Measurements from ENCODE around the gene KCNMA1. TPM values are rescaled to one million over a fixed set of nuclear protein-coding genes. Genes with fewer than 3 reads are reported as not detected.

KCNMA1 gene
- polyA plus RNA-seq, 1 of the 3 experiments (the other 2 are of a cell fraction) = 107 TPM

DNA sequence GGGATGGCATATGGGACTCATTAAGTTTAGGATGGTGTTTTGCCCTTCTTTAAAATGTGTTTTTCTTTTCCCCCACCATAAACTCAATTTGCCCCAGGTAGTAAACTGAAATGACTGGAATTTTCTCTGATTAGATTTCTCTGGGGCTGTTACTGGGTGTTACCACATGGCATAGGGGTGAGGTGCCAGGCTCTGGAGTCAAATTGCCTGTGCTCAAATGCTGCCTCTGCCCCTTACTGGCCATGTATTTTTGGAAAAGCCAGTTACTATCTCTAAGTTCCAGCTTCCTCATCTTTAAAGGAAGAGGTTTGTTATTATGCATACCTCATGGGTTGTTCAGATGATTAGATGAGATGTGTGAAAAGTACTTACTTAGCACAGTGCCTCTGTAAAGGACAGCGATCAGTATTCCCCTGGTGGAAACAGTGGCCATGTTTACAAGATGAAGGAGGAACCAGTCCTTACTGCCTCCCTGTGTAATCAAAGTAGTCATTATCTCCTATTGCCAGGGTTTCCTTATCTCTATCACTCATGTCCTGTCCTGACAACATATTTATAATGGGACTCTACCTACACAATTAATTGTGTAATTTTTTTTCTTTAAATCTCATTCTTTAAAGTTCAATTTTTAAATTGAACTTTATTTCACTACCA is 352.0 kb downstream of the KCNMA1 start (continued):
- TF ChIP-seq, protein P1, sequence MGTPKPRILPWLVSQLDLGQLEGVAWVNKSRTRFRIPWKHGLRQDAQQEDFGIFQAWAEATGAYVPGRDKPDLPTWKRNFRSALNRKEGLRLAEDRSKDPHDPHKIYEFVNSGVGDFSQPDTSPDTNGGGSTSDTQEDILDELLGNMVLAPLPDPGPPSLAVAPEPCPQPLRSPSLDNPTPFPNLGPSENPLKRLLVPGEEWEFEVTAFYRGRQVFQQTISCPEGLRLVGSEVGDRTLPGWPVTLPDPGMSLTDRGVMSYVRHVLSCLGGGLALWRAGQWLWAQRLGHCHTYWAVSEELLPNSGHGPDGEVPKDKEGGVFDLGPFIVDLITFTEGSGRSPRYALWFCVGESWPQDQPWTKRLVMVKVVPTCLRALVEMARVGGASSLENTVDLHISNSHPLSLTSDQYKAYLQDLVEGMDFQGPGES (IDR thresholded peaks at IDR 0.05; ENCODE audit: low read depth, low read length) = no peak

DNA sequence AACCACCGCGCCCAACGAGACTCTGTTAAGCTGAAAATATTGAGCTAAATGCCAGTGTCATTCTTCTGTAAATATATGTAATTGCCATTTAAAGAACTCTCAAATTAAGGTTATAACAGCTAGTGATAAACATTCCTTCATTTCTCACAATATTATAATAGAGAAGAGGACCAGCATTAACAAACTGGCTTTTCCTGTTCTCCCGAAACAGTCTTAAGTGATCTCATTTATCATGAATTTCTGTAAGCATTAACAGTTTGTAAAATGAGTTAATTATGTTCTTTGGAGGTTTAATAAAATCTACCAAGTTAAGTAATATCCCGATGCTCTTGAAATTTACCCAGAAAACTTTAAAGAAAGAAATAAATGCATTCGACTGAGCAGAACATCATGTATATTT is 352.8 kb downstream of the KCNMA1 start:
- H3K4me1 ChIP-seq (ENCODE audit: control insufficient read depth in 1 of 2, insufficient read depth in 2 of 2, low read depth in 1 of 2, low read length in 1 of 2) = peaks cover 16 to 20% of the 10 kb centered on the region in 2 experiments; a peak in 3 of 4 replicates
- no peak overlapping the region for H2AFZ ChIP-seq (ENCODE audit: low read depth)
- TF ChIP-seq ELF1 (IDR thresholded peaks at IDR 0.05) (no peak), SIN3A (IDR thresholded peaks at IDR 0.05; ENCODE audit: borderline replicate concordance, low read depth, low read length) (no peak), GABPA (IDR thresholded peaks at IDR 0.05; ENCODE audit: low read depth) (no peak), CHD2 (IDR thresholded peaks at IDR 0.05; ENCODE audit: low read length, partially characterized antibody) (no peak), SMC3 (IDR thresholded peaks at IDR 0.05; ENCODE audit: low read depth, low read length) (no peak), TCF12 (IDR thresholded peaks at IDR 0.05) (no peak)
- TF ChIP-seq, protein P2, sequence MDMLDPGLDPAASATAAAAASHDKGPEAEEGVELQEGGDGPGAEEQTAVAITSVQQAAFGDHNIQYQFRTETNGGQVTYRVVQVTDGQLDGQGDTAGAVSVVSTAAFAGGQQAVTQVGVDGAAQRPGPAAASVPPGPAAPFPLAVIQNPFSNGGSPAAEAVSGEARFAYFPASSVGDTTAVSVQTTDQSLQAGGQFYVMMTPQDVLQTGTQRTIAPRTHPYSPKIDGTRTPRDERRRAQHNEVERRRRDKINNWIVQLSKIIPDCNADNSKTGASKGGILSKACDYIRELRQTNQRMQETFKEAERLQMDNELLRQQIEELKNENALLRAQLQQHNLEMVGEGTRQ (IDR thresholded peaks at IDR 0.05; ENCODE audit: borderline replicate concordance, low read depth, low read length) = no peak
- H3K9me3 ChIP-seq = no peaks in the 10 kb centered on the region
- POLR2A ChIA-PET = no interaction called here
- H4K20me1 ChIP-seq (ENCODE audit: insufficient read depth) = no peaks in the 10 kb centered on the region
- 0 out of 2 replicates have a peak, but pooled peaks cover 5% of the 10 kb centered on the region for H3K79me2 ChIP-seq (ENCODE audit: insufficient read depth)
- H3K27ac ChIP-seq (ENCODE audit: low read depth in 2 of 2, low read length in 1 of 2) = no peak overlapping the region
- H3K4me2 ChIP-seq = no peak overlapping the region
- H3K27me3 ChIP-seq (ENCODE audit: insufficient read depth) = no peaks in the 10 kb centered on the region
- CTCF ChIA-PET = interaction anchor here (1.8 kb wide), 1 partner anchor 19 kb away, joined by 5 read pairs; no protein-coding TSS in a partner anchor
- no peak overlapping the region for H3K9ac ChIP-seq
- 96% methylated on average over 6 of the region's 6 CpGs for WGBS (ENCODE audit: low lambda C conversion rate)
- H3K4me3 ChIP-seq (ENCODE audit: low read depth in 2 of 2, low read length in 1 of 2) = no peak overlapping the region
- no peak for DNase-seq
- peaks cover 2 to 3% of the 10 kb centered on the region in 2 experiments for H3K36me3 ChIP-seq (replicated peaks in 1 of 2; ENCODE audit: control insufficient read depth in 1 of 2, insufficient read depth in 2 of 2, low read length in 1 of 2)
- no peaks in the 10 kb centered on the region for H3K9me2 ChIP-seq
- peaks cover 6% of the 10 kb centered on the region for H3F3A ChIP-seq (replicated peaks; ENCODE audit: insufficient read depth)

- H3K4me2 ChIP-seq = no peak overlapping the region
- 64% methylated on average over 3 of the region's 3 CpGs for WGBS (ENCODE audit: low lambda C conversion rate)
- no peaks in the 10 kb centered on the region; the same call in 1 of the 2 replicates for H3K79me2 ChIP-seq (ENCODE audit: insufficient read depth)
- peaks cover 5% of the 10 kb centered on the region for H3F3A ChIP-seq (replicated peaks; ENCODE audit: insufficient read depth)
- no peak for DNase-seq
- no peaks in the 10 kb centered on the region for H3K9me2 ChIP-seq
- H3K4me1 ChIP-seq (ENCODE audit: control insufficient read depth in 1 of 2, insufficient read depth in 2 of 2, low read depth in 1 of 2, low read length in 1 of 2) = peaks cover 8 to 12% of the 10 kb centered on the region in 2 experiments; a peak in 3 of 4 replicates
- ChIA-PET CTCF (interaction anchor here (1.3 kb wide), 1 partner anchor 27 kb away, joined by 3 read pairs; no protein-coding TSS in a partner anchor), POLR2A (no interaction called here)
- H3K36me3 ChIP-seq (replicated peaks in 1 of 2; ENCODE audit: control insufficient read depth in 1 of 2, insufficient read depth in 2 of 2, low read length in 1 of 2) = peaks cover 2 to 5% of the 10 kb centered on the region in 2 experiments
- no peaks in the 10 kb centered on the region for H4K20me1 ChIP-seq (ENCODE audit: insufficient read depth)
- no peak overlapping the region for H2AFZ ChIP-seq (ENCODE audit: low read depth)
- H3K27ac ChIP-seq (ENCODE audit: low read depth in 2 of 2, low read length in 1 of 2) = no peak overlapping the region
- no peak overlapping the region for H3K4me3 ChIP-seq (ENCODE audit: low read depth in 2 of 2, low read length in 1 of 2)
- H3K27me3 ChIP-seq (ENCODE audit: insufficient read depth) = no peaks in the 10 kb centered on the region
- no peak overlapping the region for H3K9ac ChIP-seq
- H3K9me3 ChIP-seq = no peaks in the 10 kb centered on the region
- TF ChIP-seq, protein P3, sequence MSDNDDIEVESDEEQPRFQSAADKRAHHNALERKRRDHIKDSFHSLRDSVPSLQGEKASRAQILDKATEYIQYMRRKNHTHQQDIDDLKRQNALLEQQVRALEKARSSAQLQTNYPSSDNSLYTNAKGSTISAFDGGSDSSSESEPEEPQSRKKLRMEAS (IDR thresholded peaks at IDR 0.05; ENCODE audit: low read depth) = no peak
- no peak for TF ChIP-seq RFX5 (IDR thresholded peaks at IDR 0.05; ENCODE audit: low read length)
- no peak for TF ChIP-seq TCF12 (IDR thresholded peaks at IDR 0.05)
- TF ChIP-seq, protein P2 (IDR thresholded peaks at IDR 0.05; ENCODE audit: borderline replicate concordance, low read depth, low read length) = no peak
- TF ChIP-seq JUND (IDR thresholded peaks at IDR 0.05) = no peak
- no peak for TF ChIP-seq NRF1 (IDR thresholded peaks at IDR 0.05; ENCODE audit: low read depth, low read length)
These were observed 354.3 kb downstream of the KCNMA1 start for GRCh38 chr10:77283326-77283725.

Data from SK-N-SH (cell line).